Stimulated activated CD4-positive, alpha-beta T cell treated with anti-CD3 and anti-CD28 coated beads, TNF-alpha, amount 100 ng/mL, for 48 hours (primary cell): ENCODE data around the gene CTDSP2.
"Not testable (repeated sequence)": the region's sequence is repeated elsewhere in the genome, so short reads cannot be mapped to it uniquely, and the experiment has no call there.

ENCODE experiments used
- DNase-seq, 3 donors: peaks; one replicate each; pipeline ENCODE4 v3.0.0-alpha.2; 2020; ENCODE audit warnings: low read depth in 3 of 3

CTDSP2 gene

DNA sequence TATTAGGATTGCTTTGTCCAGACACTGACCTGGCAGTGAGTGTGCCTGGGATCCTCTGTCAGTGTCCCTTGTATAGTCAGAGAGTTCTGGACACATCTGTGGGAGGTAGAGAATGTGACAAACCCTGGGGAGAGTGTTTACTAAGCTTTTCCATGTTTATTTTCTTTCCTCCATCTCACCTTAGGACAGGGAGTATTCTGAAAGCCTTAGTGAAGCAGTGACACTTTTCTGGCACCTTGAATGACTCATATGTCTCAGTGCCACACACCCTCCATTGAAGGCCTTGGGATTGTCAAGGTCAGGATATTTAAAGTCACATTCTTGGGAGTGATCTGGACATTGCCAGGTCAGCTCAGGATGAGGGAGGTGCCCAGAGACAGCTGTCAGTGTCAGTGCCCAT lies 34.9 kb upstream of the CTDSP2 start:
- DNase-seq, result no peak

DNA sequence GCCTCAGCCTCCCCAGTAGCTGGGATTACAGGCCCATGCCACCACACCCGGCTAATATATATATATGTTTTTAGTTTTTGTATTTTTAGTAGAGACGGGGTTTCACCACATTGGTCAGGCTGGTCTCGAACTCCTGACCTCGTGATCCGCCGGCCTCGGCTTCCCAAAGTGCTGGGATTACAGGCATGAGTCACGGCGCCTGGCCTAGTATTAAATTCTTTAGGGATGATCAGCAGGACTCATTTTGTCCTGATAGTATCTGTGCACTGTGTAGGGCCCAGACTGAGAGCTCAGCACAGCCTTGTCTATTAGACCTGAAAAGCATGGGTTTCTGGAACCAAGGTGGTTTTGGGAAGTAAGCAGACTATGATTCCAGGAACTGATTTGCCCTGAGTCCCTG lies 34.5 kb upstream of the CTDSP2 start:
- not testable (repeated sequence) for DNase-seq

DNA sequence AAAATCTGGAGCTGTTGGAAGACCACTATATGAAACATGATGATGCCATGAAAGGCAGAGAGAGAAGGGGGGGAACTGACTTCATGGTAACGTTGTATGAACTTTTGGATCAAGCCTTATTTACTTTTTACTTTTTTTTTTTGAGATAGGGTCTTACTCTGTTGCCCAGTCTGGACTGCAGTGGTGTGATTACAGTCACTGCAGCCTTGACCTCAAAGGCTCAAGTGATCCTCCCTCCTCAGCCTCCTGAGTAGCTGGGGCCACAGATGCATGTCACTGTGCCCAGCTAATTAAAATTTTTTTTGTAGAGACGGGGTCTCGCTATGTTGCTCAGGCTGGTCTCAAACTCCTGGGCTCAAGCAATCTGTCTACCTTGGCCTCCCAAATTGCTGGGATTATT lies 31.3 kb upstream of the CTDSP2 start:
- DNase-seq, result no peak

DNA sequence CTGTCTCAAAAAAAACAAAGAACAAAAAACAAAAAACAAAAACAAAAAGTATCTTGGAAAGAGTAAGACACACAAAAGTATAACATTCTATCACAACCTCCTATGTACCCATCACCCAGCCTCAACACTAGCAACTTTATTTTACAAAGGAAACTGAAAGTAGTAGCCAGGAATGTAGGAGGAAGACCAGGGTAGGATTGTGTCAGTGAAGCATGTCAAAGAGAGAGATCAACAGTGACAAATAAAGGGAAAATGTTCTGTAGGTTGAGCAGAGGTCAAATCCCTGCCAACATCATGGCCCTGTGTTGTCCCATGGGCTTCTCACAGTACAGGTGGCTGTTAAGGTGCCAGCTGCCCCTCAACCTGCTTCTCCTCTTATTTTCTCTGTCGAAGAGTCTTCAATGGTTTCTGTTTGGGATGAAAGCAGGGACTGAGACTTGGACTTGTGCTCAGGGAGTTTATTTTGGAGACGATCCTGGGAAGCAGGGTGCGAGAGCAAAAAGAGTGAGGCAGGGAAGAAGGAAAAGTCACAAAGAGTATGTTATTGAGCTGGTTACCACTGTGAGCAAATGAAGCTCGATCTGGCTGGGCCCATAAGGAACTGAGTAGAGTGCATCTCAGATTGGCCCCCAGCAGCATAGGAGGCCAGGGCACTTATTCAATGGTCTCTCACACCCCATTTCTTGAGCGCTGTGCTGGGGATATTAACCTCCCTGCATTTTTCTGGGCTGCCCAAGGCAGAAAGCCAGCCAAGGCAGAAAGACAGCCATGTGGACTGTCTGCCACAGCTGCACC lies 29.4 kb upstream of the CTDSP2 start:
- DNase-seq, result no peak

DNA sequence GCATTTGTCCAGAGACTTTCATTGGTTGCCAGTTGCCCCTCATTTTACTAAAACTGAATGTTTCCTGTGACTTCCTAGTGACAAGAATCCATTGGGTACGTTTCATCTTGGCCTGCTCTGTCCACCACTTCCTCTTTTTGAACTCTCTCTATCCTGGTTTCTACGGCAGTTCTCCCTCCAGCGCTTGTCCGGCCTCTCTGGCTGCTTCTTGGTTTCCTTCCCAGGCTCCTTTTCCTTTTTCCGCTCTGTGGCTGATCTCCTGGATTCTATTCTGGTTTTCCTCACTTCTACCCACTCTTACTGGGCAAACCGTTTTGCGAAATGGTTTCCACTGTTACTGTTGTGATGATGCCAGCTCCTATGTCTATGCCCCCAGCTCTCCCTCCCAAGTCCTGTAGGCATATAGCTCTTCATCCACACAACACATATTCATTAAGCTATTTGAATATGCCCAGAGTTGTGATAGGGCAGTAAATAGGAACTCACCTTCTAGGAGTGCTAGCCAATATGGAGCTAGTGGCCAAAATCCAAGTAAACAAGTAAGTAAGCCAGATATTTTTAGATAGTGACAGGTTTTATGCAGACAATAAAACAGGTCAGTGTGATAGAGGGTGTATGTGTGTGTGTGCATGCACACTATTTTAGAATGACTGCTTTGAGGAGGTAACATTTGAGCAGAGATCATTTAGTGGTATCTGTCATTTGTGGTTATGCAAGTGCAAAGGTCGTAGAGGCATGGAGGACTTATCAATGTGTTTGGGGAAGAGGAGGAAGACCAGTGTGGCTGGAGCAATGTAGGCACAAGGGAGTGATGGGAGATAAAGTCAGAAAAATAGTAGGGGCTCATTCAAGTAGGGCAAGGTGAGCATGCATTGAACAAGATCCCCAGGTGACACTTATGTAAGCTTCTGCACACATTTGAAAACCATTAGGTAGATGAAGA lies 27.9 kb upstream of the CTDSP2 start:
- no peak for DNase-seq

DNA sequence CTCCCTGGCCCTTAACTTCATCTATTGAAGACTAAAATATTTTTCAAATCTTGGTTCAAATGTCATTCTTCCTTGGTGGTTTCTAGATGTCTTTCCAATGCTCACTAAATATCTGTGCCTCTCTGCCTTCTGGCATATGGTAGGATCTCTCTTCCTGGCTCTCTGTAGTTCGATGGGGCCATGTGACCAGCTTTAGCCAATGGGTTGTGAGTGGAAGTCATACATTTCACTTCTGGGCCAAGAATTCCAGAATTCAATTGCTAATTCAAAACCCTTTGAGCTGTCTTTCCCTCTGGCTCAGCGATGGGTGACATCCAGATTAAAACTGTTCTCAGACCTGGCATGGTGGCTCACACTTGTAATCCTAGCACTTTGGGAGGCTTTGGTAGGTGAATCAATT lies 25.8 kb upstream of the CTDSP2 start:
- DNase-seq, result no peak

DNA sequence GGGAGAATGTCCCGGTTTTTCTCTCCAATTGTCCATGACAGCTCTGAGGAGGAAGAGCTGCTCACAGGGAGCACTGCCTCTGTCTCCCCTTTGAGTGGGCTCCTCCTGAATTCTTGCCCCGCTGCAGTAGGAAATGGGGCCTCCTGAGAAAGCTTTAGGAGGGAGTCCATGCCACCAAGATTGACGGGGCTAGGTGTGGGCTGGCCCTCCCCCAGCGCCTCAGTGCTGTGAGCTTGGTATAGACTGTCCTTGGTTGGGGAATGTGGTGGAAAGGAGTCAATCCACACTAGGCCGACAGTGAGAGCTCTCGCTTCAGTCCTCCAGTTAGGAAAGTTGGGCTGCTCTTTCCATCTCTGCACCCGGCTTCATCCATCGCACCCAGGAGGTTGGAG lies 23.4 kb upstream of the CTDSP2 start:
- DNase-seq, result no peak

DNA sequence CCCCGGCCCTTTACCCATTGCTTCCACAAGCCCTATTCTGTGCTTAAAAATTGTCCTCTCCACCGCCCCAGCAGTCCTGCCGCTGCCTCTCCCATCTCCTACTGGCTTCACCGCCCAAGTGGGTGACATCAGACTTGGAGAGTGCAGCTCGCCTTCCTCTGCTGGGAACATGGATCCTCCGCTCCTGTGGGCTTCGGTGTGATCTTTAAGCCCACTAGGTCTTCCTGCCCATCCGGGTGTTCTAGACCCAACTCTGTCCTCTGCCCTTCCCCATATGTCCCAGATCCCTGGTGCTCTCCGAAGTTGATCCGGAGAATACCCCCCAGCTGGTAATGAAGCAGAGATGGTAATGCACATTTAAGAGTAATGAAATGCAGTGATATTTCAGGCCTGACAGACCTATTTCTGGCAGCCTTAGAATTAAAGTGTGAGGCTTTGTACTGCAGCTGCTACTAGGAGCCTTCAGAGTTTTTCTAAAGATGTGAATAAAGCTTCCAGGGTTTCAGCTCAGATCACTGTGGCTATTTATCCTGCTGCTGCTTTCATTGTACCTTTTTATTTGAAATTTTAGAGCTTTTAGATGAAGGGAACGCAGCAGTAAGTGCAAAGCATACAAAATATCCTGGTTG lies 22.9 kb upstream of the CTDSP2 start:
- no peak for DNase-seq

DNA sequence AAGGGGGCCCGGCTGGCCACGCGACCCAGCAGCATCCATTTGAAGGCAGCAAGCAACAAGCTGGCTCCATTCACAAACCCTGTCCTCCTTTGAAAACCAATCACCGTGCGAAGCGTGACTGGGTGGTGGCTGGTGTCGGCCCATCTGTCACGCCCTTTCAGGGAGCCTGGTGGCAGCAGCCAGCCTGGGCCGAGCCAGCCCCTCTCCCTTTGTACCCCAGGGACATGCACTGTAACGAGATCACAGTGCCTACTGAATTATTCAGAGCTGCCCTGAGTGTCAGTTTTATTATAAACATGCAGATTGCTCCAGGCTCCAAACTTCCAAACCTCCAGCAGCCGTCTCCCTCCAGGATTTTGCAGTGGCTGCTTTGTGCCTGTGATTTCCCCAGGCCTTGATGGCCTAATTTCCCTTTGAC lies 22.3 kb upstream of the CTDSP2 start:
- no peak for DNase-seq

DNA sequence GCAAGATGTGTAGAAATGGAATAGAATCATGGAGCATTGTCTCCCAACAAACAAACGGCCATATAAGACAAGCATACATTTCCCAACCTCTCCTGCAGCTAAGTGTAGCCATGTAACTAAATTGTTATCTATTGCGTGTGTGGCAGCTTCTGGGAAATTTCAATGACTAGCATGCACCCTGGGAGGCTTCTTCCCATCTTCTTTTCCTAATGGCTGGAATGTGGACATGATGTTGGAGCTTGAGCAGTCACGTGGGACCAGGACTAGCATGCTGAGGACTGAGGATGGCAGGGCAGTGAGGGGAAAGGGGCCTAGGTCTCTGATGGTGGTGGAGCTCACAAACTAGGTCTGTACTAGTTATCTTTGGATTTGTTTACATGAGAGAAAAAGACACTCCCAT lies 21.7 kb upstream of the CTDSP2 start:
- DNase-seq, result no peak

DNA sequence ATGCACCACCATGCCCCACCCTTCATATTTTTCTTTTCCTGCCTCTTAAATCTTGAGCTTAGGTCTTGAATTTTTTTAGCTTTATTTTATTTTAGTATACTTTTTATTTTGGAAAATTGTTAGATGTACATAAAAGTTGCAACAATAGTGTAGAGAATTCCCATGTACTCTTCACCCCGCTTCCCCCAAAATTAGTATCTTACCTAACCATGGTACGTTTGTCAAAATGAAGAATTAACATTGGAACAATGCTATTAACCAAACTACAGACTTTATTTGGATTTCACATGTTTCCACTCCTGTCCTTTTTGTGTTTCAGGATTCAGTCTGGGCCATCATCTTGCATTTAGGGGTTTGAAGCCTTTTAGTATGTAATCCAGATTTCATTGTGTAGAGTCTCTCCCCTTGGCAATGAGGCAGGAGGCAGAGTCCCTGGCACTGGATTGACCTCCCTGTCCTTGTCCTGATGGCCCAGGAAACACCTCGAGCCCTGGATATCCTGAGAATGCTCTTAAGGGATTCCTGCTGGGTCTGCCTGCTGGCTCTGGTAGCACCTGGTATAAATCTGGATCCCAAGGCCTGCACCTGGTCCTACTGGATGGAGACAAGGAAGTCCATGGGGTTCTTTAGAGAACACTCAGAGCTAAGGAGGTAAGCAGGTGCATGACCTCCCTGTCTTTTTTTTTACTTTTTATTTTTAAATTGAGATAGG lies 19.9 kb upstream of the CTDSP2 start:
- DNase-seq, result no peak

DNA sequence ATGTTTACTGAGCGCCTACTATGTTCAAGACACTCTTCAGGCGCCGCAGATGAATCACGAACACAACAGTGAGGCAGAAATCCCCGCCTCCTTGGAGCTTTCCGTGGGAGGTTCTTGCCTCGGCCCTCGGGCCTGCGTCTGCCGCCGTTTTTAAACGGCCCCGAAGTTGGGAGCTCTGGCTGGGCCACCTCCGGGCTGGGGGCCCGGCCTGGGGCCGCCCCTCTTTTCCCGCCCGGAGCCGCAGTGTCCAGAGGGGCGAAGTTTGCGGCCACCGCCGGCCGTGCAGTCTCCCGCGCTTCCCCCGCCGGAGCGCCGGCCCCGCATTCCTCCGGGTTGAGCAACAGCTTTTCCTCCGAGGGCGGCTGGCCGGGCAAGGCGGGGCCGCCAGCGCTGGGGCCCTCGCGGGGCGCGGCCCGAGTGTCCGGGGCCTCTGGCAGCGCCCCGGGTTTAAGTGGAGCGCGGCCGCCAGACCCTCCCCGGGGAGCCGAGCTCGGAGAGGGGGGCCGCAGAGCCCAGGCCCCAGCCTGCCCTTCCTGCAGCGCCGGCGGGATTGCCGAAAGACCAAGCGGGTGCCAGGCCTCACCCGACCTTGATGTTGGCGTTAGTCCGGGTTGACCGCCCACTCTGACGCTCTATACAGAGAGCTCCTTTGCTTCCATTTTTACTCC lies 18.7 kb upstream of the CTDSP2 start:
- peak; percentile 32 to 61 (median 40) for DNase-seq

DNA sequence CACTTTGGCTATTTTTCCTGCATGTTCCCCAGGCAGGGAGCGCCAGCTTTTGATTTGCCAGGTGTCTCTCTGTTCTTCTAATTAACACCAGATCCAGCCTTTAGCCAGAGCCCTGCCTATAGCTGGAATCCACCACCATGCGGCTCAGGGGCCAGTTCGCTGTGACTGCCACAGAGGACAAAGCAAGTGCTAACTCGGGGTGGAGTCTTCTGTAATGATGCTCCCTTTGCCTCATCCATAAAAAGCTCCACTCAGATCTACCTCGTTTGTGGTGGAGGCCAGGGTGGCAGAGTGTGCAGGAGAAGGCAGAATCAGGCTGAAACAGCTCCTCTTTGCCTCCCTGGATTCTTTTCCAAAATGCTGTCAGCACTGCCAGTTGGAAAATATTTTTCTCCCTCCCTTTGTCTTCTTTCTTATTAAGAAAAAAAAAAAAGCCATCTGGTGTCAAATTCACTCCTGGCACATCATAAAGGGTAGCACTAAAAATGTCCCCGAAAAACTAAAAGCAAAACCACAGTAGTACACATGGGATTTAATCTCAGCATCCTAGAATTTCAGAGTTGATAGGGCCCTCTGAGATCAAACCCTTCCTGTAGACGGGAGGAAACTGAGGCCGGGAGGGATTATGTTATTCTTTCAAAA lies 18.0 kb upstream of the CTDSP2 start:
- DNase-seq, result no peak

DNA sequence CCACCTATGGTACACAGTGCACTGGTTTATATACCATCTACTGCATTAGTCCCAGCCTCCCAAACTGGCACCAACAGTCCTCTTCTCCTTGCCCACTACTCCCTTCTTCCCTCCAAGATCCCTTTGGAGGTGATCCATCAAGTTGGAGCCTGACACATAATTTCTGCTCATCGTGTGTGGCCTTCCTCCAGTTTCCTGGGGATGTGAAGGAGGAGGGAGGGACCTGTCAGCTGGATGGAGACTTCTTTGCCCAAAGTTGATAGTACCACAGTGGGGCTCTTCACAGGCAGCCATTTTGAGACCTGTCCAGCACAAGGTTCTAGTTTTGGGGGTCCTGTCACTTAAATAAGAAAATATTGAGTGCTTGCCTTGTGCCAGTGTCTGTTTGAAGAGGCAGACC lies 17.1 kb upstream of the CTDSP2 start:
- DNase-seq, result no peak

DNA sequence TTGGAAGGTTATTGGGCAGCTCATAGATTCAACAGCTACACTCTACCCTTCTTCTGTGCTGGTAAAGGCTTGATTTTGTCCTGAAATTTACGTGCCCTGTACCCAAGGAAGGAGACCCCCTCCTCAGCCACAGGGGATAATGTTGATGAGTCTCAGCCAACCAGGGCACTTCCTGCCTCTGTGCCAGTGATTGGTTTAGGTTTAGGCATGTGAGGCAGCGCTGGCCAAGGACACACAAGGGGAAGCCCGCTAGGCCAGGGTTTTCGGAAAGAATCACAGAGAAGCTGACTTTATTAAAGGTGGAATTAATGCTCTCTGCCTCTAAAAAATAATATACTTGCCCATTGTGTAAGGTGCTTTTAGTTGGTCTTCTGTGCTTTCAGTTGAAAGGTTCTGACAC lies 15.4 kb upstream of the CTDSP2 start:
- no peak for DNase-seq

DNA sequence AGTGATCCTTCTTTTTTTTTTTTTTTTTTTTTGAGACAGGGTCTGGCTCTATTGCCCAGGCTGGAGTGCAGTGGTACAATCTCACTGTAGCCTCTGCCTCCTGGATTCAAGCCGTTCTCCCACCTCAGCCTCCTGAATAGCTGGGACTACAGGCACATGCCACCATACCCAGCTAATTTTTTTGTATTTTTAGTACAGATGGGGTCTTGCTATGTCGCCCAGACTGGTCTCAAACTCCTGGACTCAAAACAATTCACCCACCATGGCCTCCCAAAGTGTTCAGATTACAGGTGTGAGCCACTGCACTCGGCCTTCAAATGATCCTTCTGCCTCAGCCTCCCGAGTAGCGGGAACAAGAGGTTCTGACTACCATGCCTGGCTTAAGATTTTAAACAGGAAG lies 14.4 kb upstream of the CTDSP2 start:
- not testable (repeated sequence) for DNase-seq

DNA sequence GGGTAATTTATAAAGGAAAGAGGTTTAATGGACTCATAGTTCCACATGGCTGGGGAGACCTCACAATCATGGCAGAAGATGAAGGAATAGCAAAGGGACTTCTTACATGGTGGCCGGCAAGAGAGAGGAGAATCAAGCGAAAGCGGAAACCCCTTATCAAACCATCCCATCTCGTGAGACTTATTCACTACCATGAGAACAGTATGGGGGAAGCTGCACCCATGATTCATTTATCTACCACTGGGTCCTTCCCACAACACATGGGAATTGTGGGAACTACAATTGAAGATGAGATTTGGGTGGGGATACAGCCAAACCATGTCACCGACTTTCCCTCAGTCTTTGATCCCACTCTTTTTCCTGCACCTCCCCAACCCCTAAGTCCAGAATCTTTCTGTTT lies 12.6 kb upstream of the CTDSP2 start:
- no peak for DNase-seq

DNA sequence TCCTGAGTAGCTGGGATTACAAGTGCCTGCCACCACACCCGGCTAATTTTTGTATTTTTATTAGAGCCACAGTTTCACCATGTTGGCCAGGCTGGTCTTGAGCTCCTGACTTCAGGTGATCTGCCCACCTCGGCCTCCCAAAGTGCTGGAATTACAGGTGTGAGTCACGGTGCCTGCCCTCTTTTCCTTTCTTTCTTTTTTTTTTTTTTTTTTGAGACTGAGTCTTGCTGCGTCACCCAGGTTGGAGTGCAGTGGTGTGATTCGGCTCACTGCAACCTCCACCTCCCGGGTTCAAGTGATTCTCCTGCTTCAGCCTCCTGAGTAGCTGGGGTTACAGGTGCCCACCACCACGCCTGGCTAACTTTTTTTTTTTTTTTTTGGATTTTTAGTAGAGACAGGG lies 11.6 kb upstream of the CTDSP2 start:
- not testable (repeated sequence) for DNase-seq

DNA sequence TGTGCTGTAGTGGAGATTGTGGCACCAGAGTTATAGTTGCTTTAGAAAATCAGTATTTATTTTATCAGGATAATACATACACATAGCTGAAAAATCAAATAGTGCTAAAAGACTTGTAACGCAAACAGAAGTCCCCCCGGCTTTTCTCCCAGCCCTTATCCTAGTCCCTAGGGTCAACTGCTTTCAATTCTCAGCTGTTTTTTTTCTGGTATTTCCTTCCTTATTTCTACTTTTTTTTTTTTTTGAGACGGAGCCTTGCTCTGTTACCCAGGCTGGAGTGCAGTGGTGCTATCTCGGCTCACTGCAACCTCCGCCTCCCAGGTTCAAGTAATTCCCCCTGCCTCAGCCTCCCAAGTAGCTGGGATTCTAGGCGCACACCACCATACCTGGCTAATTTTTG lies 8.4 kb upstream of the CTDSP2 start:
- DNase-seq, result no peak

DNA sequence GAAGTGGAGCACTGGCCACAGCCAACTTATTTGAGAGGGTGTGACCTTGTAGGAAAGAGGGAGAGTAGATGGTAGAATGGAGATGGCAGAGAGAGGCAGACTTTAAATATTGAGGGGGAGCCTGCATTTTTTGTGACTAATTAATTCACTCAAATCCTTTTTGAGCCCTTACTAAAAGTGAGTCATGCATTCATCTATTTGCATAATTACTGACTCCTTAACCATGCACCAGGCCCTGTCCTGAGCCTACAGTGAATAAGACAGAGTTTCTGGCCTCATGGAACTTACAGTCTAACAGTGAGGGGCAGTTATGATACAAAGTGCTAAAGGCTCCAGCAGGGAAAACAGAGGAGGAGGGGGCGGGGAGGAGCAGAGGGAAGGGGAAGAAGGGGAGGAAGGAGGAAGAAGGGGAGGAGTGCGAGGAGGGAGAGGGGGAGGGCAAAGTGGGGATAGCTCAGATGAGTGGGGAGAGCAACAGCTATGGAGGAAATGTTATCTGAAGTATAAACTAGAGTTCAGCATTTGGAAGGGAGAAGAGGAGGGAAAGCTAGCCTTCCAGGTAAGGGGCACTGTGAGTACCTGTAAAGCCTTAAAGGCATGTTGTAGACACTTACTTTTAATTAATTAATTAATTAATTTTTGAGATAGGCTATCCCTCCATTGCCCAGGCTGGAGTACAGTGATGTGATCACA lies 7.5 kb upstream of the CTDSP2 start:
- DNase-seq, result no peak
